ENCODE results near the gene PCSK9.

GRCh38 chr1:55057270-55057955 is 18.1 kb downstream of the PCSK9 start:
- TF ChIP-seq POLR2A (IDR thresholded peaks at IDR 0.05) (no peak), EP300 (IDR thresholded peaks at IDR 0.05) (no peak)
